K562 (cell line): ENCODE measurements around the gene MED31. TPM values are rescaled to one million over a fixed set of nuclear protein-coding genes. Genes with fewer than 3 reads are reported as not detected.

Experiments
- ATAC-seq: fragments of 200-7000 bp; cut with Tn5 transposase; 3 replicates; pipeline ENCODE4 v1.9.1; 2020; ENCODE audit warnings: moderate library complexity
- BruUV-seq: library from RNA; stranded (reverse); fragments of 400-500 nt; replicated peaks from 2 replicates; lab custom pipeline; 2021; lab: Mats Ljungman, UMichigan
- CTCF ChIA-PET: fragments of 300-600 bp; formaldehyde crosslinking; extraction: SDS; loops from one replicate; lab custom pipeline; 2021; ENCODE audit warnings: low intra/inter-chr PET ratio; lab: Yijun Ruan, JAX
- POLR2A ChIA-PET: fragments of 300-600, 350-650 bp; sonication (Branson Sonifier 250); formaldehyde crosslinking; extraction: SDS; loops from one replicate; lab custom pipeline; 2021; ENCODE audit warnings: antibody characterized with exemption, inconsistent platforms; lab: Yijun Ruan, JAX
- DNase-seq, 4 experiments: peaks; one replicate each; pipeline versions ENCODE4 v3.0.0 to v3.0.0-alpha.2; 2011 to 2018; ENCODE audit warnings: low spot score in 3 of 4, mixed read lengths in 3 of 4; ENCODE audit errors: extremely low read depth in 1 of 4
- FAIRE-seq: peaks from 2 replicates; lab custom pipeline; 2011; peaks lifted over from hg19 to GRCh38; lab: Jason Lieb, UNC
- H2AFZ ChIP-seq: 2 replicates; pipeline ENCODE4 v1.6.0; 2011; ENCODE audit warnings: low read depth, low read length, control low read depth, inconsistent platforms
- H3K27ac ChIP-seq: fragments of 200-600 bp; 3 replicates; pipeline ENCODE4 v1.8.0; 2011; ENCODE audit warnings: low read depth, mild to moderate bottlenecking, control low read depth, inconsistent platforms, low read length, moderate library complexity, mixed read lengths; ENCODE audit errors: extremely low read depth
- H3K27me3 ChIP-seq, 2 experiments: fragments of 300-600 bp in 1 of 2; 2 replicates in 1 of 2; 3 replicates in 1 of 2; pipeline versions ENCODE4 v1.6.0 to v1.8.0; 2011; ENCODE audit warnings: inconsistent platforms in 2 of 2, low read length in 2 of 2, mild to moderate bottlenecking in 1 of 2, mixed read lengths in 1 of 2, moderate library complexity in 1 of 2; ENCODE audit not compliant: control insufficient read depth in 2 of 2, insufficient read depth in 2 of 2
- H3K36me3 ChIP-seq: fragments of 300-600 bp; 3 replicates; pipeline ENCODE4 v1.8.0; 2011; ENCODE audit warnings: mild to moderate bottlenecking, low read length, inconsistent platforms; ENCODE audit not compliant: control insufficient read depth, insufficient read depth
- H3K4me1 ChIP-seq, 2 experiments: fragments of 200-600 bp in 1 of 2; replicated peaks in 1 of 2; 2 replicates in 1 of 2; 3 replicates in 1 of 2; pipeline versions ENCODE4 v1.5.1 to v1.8.0; 2011; ENCODE audit warnings: inconsistent platforms in 2 of 2, low read length in 2 of 2, mild to moderate bottlenecking in 1 of 2, mixed read lengths in 1 of 2, moderate library complexity in 1 of 2; ENCODE audit not compliant: control insufficient read depth in 2 of 2, insufficient read depth in 2 of 2
- H3K4me2 ChIP-seq: 2 replicates; pipeline ENCODE4 v1.6.1; 2011; ENCODE audit warnings: low read length, control low read depth, inconsistent platforms, mixed read lengths; ENCODE audit not compliant: insufficient read depth
- H3K4me3 ChIP-seq: fragments of 200-600 bp; sonication (generic), shearing (Covaris generic); 2 replicates; pipeline ENCODE4 v1.5.1; 2016; ENCODE audit warnings: control low read depth, inconsistent platforms
- H3K79me2 ChIP-seq: fragments of 200-600 bp; 3 replicates; pipeline ENCODE4 v1.8.0; 2011; ENCODE audit warnings: low read length, inconsistent platforms; ENCODE audit not compliant: control insufficient read depth, insufficient read depth
- H3K9ac ChIP-seq, 2 experiments: 2 replicates each; pipeline versions ENCODE4 v1.6.0 to v1.6.1; 2011; ENCODE audit warnings: low read depth in 2 of 2, low read length in 2 of 2, control low read depth in 1 of 2, inconsistent platforms in 1 of 2, mild to moderate bottlenecking in 1 of 2, mixed read lengths in 1 of 2; ENCODE audit not compliant: insufficient read depth in 1 of 2
- H3K9me1 ChIP-seq: one replicate; pipeline ENCODE4 v1.6.0; 2011; ENCODE audit warnings: inconsistent platforms, mild to moderate bottlenecking, low read length, moderate library complexity; ENCODE audit not compliant: control insufficient read depth, insufficient read depth
- H3K9me3 ChIP-seq: replicated peaks from 2 replicates; pipeline ENCODE4 v1.5.1; 2011; ENCODE audit warnings: low read depth, low read length, inconsistent platforms; ENCODE audit not compliant: control insufficient read depth, insufficient read depth
- H4K20me1 ChIP-seq: replicated peaks from 2 replicates; pipeline ENCODE4 v1.6.1; 2011; ENCODE audit warnings: low read length, inconsistent platforms, mixed read lengths; ENCODE audit not compliant: control insufficient read depth, insufficient read depth
- ATF7 ChIP-seq: fragments of 450-650 bp; IDR thresholded peaks from 2 replicates; pipeline ENCODE4 v1.7.1; 2014; ENCODE audit warnings: mild to moderate bottlenecking, moderate library complexity
- CSDE1 ChIP-seq, 2 experiments: fragments of 450-650 bp; IDR thresholded peaks; 2 replicates each; pipeline ENCODE4 v1.6.1; 2016; ENCODE audit warnings: mild to moderate bottlenecking in 1 of 2
- HOXB6 ChIP-seq: fragments of 250-450 bp; sonication (Bioruptor Pico); IDR thresholded peaks from 2 replicates; pipeline ENCODE4 v1.5.1; 2022; ENCODE audit warnings: mild to moderate bottlenecking, borderline replicate concordance
- KDM2B ChIP-seq: fragments of 250-450 bp; sonication (Bioruptor Pico); IDR thresholded peaks from 2 replicates; pipeline ENCODE4 v1.8.0; 2021; ENCODE audit warnings: mild to moderate bottlenecking, moderate library complexity
- KHSRP ChIP-seq: fragments of 450-650 bp; IDR thresholded peaks from 2 replicates; pipeline ENCODE4 v1.6.1; 2017
- ZBTB17 ChIP-seq: fragments of 450-650 bp; formaldehyde crosslinking; IDR thresholded peaks from 2 replicates; pipeline ENCODE4 v1.4.0; 2020; ENCODE audit warnings: mild to moderate bottlenecking
- ZNF239 ChIP-seq: fragments of 250-450 bp; sonication (Bioruptor Pico); IDR thresholded peaks from 2 replicates; pipeline ENCODE4 v1.4.0; 2020; ENCODE audit warnings: mild to moderate bottlenecking
- ZNF253 ChIP-seq: fragments of 250-450 bp; sonication (Bioruptor Pico); conservative IDR thresholded peaks from 2 replicates; pipeline ENCODE4 v1.6.1; 2021; ENCODE audit warnings: mild to moderate bottlenecking
- ZNF263 ChIP-seq: sonication (generic); formaldehyde crosslinking; IDR thresholded peaks from 2 replicates; pipeline ENCODE4 v1.8.0; 2022; ENCODE audit warnings: mild to moderate bottlenecking, missing genetic modification reagents, borderline replicate concordance
- ZNF3 ChIP-seq: fragments of 250-450 bp; sonication (Bioruptor Pico); IDR thresholded peaks from 2 replicates; pipeline ENCODE4 v1.5.0; 2021; ENCODE audit warnings: mild to moderate bottlenecking, moderate library complexity
- ZNF695 ChIP-seq: fragments of 450-650 bp; formaldehyde crosslinking; IDR thresholded peaks from 2 replicates; pipeline ENCODE4 v1.4.0; 2020; ENCODE audit warnings: mild to moderate bottlenecking, moderate library complexity
- ZSCAN32 ChIP-seq: fragments of 450-650 bp; formaldehyde crosslinking; IDR thresholded peaks from 2 replicates; pipeline ENCODE4 v1.4.0; 2020; ENCODE audit warnings: mild to moderate bottlenecking, moderate library complexity
- WGBS: fragments of 100-300 bp; shearing (Covaris generic); methylation state at CpG from one replicate; pipeline ENCODE4 v1.1.6; 2016; ENCODE audit warnings: low coverage, mixed read lengths; ENCODE audit not compliant: insufficient coverage; ENCODE audit errors: missing lambda C conversion rate; 5-methylcytosine and 5-hydroxymethylcytosine counted together
- in situ Hi-C: fragments of 300-500 bp; cut with MboI; formaldehyde crosslinking; loops from 4 replicates; pipeline ENCODE4 v1.15.0; 2018; ENCODE audit warnings: inconsistent platforms, mixed read lengths
- intact Hi-C: fragments of 100-400 bp; cut with micrococcal nuclease; formaldehyde crosslinking; loops from 2 replicates; pipeline ENCODE4 v1.14.2; 2022
- polyA plus RNA-seq, 8 experiments: library from polyadenylated mRNA; depleted of rRNA in 4 of 8; stranded (reverse) in 5 of 8; unstranded in 3 of 8; fragments of >200 nt; fragmentation: Nextera tagmentation in 2 of 8; fragmentation: Illumina TruSeq in 1 of 8; extraction: Ambion mirVana in 2 of 8; extraction: Trizol in 1 of 8; gene quantifications; 2 replicates each; pipeline versions ENCODE4 v1.2.1 to v1.2.3, GENCODE V29; 2011 to 2014; ENCODE audit warnings: inconsistent platforms in 1 of 8, missing spikeins in 1 of 8
- total RNA-seq, 7 experiments: library from RNA; depleted of rRNA in 6 of 7; stranded (reverse); fragments of >200 nt in 6 of 7; fragmentation: Illumina TruSeq in 2 of 7; extraction: Trizol in 2 of 7; gene quantifications; 2 replicates each; pipeline versions ENCODE4 v1.2.1 to v1.2.3, GENCODE V29; 2011 to 2021; ENCODE audit warnings: low replicate concordance in 1 of 7
- TF ChIP-seq, protein P1 (sequence below): sonication (generic); formaldehyde crosslinking; IDR thresholded peaks from 2 replicates; pipeline ENCODE4 v1.8.1; 2023; ENCODE audit warnings: mild to moderate bottlenecking, missing genetic modification reagents
- TF ChIP-seq, protein P2 (sequence below): fragments of 250-450 bp; sonication (Bioruptor Pico); IDR thresholded peaks from 2 replicates; pipeline ENCODE4 v1.4.0; 2020

Gene MED31
- total and polyA plus RNA-seq, 9 of the 15 experiments (the other 6 are each of a cell fraction or from before 2014, with no cell fraction given), result 6.4 to 39.9 (median 14.6) TPM

DNA sequence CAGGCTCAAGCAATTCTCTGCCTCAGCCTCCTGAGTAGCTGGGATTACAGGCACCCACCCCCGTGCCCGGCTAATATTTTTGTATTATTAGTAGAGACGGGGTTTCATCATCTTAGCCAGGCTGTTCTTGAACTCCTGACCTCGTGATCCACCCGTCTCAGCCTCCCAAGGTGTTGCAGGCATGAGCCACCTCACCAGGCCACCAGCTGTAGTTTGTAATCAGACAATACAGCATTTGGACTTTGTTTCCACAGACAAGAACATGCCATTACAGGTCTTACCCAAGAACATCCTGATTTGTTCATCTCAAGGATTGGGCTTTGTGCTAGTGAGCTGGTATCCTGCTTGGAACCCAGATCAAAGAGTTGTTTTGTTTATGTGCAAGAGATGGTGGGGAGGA lies 30.3 kb upstream of the MED31 start:
- ChIA-PET POLR2A (no interaction called here), CTCF (no interaction called here)
- WGBS, result 0% methylated on average over 5 of the region's 5 CpGs
- intact Hi-C loops, result no loop called here
- no peaks in the 10 kb centered on the region for H3K9me3 ChIP-seq
- H3K9ac ChIP-seq, result no peak overlapping the region
- H3K9me1 ChIP-seq, result no peaks in the 10 kb centered on the region
- no peak for DNase-seq
- in situ Hi-C loops, result no loop called here
- no TSS peak for BruUV-seq
- H3K79me2 ChIP-seq, result no peaks in the 10 kb centered on the region
- no peak overlapping the region for H3K4me2 ChIP-seq
- no peak overlapping the region for H2AFZ ChIP-seq
- H3K4me1 ChIP-seq, result no peaks in the 10 kb centered on the region
- no peak overlapping the region for H3K4me3 ChIP-seq
- no peaks in the 10 kb centered on the region for H3K36me3 ChIP-seq
- no peak for ATAC-seq
- TF ChIP-seq, protein P1, sequence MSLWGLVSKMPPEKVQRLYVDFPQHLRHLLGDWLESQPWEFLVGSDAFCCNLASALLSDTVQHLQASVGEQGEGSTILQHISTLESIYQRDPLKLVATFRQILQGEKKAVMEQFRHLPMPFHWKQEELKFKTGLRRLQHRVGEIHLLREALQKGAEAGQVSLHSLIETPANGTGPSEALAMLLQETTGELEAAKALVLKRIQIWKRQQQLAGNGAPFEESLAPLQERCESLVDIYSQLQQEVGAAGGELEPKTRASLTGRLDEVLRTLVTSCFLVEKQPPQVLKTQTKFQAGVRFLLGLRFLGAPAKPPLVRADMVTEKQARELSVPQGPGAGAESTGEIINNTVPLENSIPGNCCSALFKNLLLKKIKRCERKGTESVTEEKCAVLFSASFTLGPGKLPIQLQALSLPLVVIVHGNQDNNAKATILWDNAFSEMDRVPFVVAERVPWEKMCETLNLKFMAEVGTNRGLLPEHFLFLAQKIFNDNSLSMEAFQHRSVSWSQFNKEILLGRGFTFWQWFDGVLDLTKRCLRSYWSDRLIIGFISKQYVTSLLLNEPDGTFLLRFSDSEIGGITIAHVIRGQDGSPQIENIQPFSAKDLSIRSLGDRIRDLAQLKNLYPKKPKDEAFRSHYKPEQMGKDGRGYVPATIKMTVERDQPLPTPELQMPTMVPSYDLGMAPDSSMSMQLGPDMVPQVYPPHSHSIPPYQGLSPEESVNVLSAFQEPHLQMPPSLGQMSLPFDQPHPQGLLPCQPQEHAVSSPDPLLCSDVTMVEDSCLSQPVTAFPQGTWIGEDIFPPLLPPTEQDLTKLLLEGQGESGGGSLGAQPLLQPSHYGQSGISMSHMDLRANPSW (CRISPR knock-in tag), result no peak
- no peak for TF ChIP-seq HOXB6
- TF ChIP-seq KDM2B, result no peak
- TF ChIP-seq ZBTB17 (CRISPR knock-in tag), result no peak
- no peak for TF ChIP-seq ZSCAN32 (CRISPR knock-in tag)
- TF ChIP-seq ZNF263 (CRISPR knock-in tag), result no peak
- TF ChIP-seq ZNF3, result no peak
- no peak for TF ChIP-seq ZNF239
- TF ChIP-seq CSDE1 (IDR thresholded peaks at IDR 0.05), result no peak
- TF ChIP-seq, protein P2, sequence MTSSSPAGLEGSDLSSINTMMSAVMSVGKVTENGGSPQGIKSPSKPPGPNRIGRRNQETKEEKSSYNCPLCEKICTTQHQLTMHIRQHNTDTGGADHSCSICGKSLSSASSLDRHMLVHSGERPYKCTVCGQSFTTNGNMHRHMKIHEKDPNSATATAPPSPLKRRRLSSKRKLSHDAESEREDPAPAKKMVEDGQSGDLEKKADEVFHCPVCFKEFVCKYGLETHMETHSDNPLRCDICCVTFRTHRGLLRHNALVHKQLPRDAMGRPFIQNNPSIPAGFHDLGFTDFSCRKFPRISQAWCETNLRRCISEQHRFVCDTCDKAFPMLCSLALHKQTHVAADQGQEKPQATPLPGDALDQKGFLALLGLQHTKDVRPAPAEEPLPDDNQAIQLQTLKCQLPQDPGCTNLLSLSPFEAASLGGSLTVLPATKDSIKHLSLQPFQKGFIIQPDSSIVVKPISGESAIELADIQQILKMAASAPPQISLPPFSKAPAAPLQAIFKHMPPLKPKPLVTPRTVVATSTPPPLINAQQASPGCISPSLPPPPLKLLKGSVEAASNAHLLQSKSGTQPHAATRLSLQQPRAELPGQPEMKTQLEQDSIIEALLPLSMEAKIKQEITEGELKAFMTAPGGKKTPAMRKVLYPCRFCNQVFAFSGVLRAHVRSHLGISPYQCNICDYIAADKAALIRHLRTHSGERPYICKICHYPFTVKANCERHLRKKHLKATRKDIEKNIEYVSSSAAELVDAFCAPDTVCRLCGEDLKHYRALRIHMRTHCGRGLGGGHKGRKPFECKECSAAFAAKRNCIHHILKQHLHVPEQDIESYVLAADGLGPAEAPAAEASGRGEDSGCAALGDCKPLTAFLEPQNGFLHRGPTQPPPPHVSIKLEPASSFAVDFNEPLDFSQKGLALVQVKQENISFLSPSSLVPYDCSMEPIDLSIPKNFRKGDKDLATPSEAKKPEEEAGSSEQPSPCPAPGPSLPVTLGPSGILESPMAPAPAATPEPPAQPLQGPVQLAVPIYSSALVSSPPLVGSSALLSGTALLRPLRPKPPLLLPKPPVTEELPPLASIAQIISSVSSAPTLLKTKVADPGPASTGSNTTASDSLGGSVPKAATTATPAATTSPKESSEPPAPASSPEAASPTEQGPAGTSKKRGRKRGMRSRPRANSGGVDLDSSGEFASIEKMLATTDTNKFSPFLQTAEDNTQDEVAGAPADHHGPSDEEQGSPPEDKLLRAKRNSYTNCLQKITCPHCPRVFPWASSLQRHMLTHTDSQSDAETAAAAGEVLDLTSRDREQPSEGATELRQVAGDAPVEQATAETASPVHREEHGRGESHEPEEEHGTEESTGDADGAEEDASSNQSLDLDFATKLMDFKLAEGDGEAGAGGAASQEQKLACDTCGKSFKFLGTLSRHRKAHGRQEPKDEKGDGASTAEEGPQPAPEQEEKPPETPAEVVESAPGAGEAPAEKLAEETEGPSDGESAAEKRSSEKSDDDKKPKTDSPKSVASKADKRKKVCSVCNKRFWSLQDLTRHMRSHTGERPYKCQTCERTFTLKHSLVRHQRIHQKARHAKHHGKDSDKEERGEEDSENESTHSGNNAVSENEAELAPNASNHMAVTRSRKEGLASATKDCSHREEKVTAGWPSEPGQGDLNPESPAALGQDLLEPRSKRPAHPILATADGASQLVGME (CRISPR knock-in tag), result no peak
- no peak for TF ChIP-seq ZNF695 (CRISPR knock-in tag)
- TF ChIP-seq KHSRP, result no peak
- TF ChIP-seq ATF7, result no peak
- TF ChIP-seq ZNF253 (CRISPR knock-in tag), result no peak
- peaks cover 11 to 46% of the 10 kb centered on the region in 2 experiments; a peak in 4 of 5 replicates for H3K27me3 ChIP-seq
- no peak for FAIRE-seq
- H3K27ac ChIP-seq, result no peak overlapping the region
- H4K20me1 ChIP-seq, result no peaks in the 10 kb centered on the region
